B cell (primary cell): ENCODE data around the gene AGAP1. TPM values are rescaled to one million over a fixed set of nuclear protein-coding genes. Genes with fewer than 3 reads are reported as not detected.

Experiments
- ATAC-seq: fragments of 200-7000 bp; cut with Tn5 transposase; one replicate; pipeline ENCODE4 v1.10.0; 2021; ENCODE audit warnings: low read depth, mild to moderate bottlenecking, moderate number of reproducible peaks, moderate library complexity
- CTCF ChIA-PET: fragments of 350-600 bp; sonication (Branson Sonifier 250); formaldehyde crosslinking; loops from one replicate; lab custom pipeline; 2021; ENCODE audit warnings: antibody characterized with exemption, inconsistent platforms; lab: Charles Lee
- POLR2A ChIA-PET: fragments of 350-600 bp; sonication (Branson Sonifier 250); formaldehyde crosslinking; loops from one replicate; lab custom pipeline; 2021; ENCODE audit warnings: antibody characterized with exemption; lab: Charles Lee
- DNase-seq: peaks from one replicate; pipeline ENCODE4 v3.0.0; 2013
- H2AFZ ChIP-seq: 2 replicates; pipeline ENCODE4 v1.6.1; 2012; ENCODE audit warnings: mild to moderate bottlenecking, low read depth, low read length; ENCODE audit not compliant: insufficient read depth, poor library complexity, severe bottlenecking
- H3K27ac ChIP-seq, 2 donors: 1 replicate in 1 of 2; 2 replicates in 1 of 2; pipeline ENCODE4 v1.5.1; 2012 to 2013; ENCODE audit warnings: low read length in 2 of 2, mild to moderate bottlenecking in 2 of 2, moderate library complexity in 1 of 2
- H3K27me3 ChIP-seq, 4 experiments: fragments of 200-600 bp in 1 of 4; sonication (generic) in 1 of 4; replicated peaks in 1 of 4; 1 replicate in 2 of 4; 2 replicates in 2 of 4; pipeline versions ENCODE4 v1.6.1 to v1.7.0; 2013 to 2016; ENCODE audit warnings: low read length in 3 of 4, mild to moderate bottlenecking in 2 of 4, mixed read lengths in 1 of 4, moderate library complexity in 1 of 4; ENCODE audit not compliant: insufficient read depth in 4 of 4, control insufficient read depth in 3 of 4; ENCODE audit errors: control extremely low read depth in 1 of 4
- H3K36me3 ChIP-seq, 2 experiments: replicated peaks in 1 of 2; 1 replicate in 1 of 2; 2 replicates in 1 of 2; pipeline versions ENCODE4 v1.6.1 to v1.7.1; 2013; ENCODE audit warnings: low read length in 1 of 2; ENCODE audit not compliant: insufficient read depth in 2 of 2, control insufficient read depth in 1 of 2; ENCODE audit errors: control extremely low read depth in 1 of 2, extremely low read depth in 1 of 2
- H3K4me1 ChIP-seq, 2 donors: fragments of 200-600 bp in 1 of 2; sonication (generic) in 1 of 2; 1 replicate in 1 of 2; 2 replicates in 1 of 2; pipeline versions ENCODE4 v1.5.1 to v1.6.1; 2013 to 2017; ENCODE audit warnings: low read length in 2 of 2; ENCODE audit not compliant: control insufficient read depth in 2 of 2, insufficient read depth in 2 of 2
- H3K4me2 ChIP-seq: replicated peaks from 2 replicates; pipeline ENCODE3; 2012; ENCODE audit warnings: mild to moderate bottlenecking, low read depth, low read length; ENCODE audit not compliant: poor library complexity, severe bottlenecking
- H3K4me3 ChIP-seq, 5 experiments: fragments of 200-600 bp in 1 of 5; sonication (generic) in 1 of 5; 1 replicate in 3 of 5; 2 replicates in 2 of 5; pipeline versions ENCODE4 v1.5.1 to v1.7.0; 2011 to 2016; ENCODE audit warnings: low read length in 4 of 5, mild to moderate bottlenecking in 4 of 5, low read depth in 2 of 5, control low read depth in 1 of 5, moderate library complexity in 1 of 5; ENCODE audit not compliant: insufficient read depth in 1 of 5; ENCODE audit errors: control extremely low read depth in 1 of 5, extremely low read depth in 1 of 5
- H3K79me2 ChIP-seq: fragments of 200-600 bp; sonication (generic); one replicate; pipeline ENCODE4 v1.6.0; 2016; ENCODE audit warnings: low read length; ENCODE audit not compliant: control insufficient read depth, insufficient read depth
- H3K9ac ChIP-seq: fragments of 200-600 bp; sonication (generic); 2 replicates; pipeline ENCODE4 v1.6.1; 2017; ENCODE audit warnings: mild to moderate bottlenecking, low read length, moderate library complexity
- H3K9me3 ChIP-seq, 3 donors: one replicate each; pipeline versions ENCODE4 v1.6.1 to v1.7.1; 2013; ENCODE audit warnings: low read length in 2 of 3; ENCODE audit not compliant: control insufficient read depth in 2 of 3, insufficient read depth in 1 of 3; ENCODE audit errors: control extremely low read depth in 1 of 3
- H4K20me1 ChIP-seq: 2 replicates; pipeline ENCODE4 v1.6.0; 2012; ENCODE audit warnings: mild to moderate bottlenecking, low read length; ENCODE audit not compliant: insufficient read depth, control insufficient read depth, poor library complexity, severe bottlenecking
- H3K27ac Mint-ChIP-seq: one replicate; pipeline ENCODE4 v1.8.0; 2021; ENCODE audit warnings: mixed read lengths
- H3K27me3 Mint-ChIP-seq: one replicate; pipeline ENCODE4 v1.8.0; 2021; ENCODE audit warnings: mixed read lengths
- H3K4me1 Mint-ChIP-seq: one replicate; pipeline ENCODE4 v1.8.0; 2021; ENCODE audit warnings: mixed read lengths
- H3K4me3 Mint-ChIP-seq: one replicate; pipeline ENCODE4 v1.8.0; 2021; ENCODE audit warnings: mixed read lengths
- H3K9me3 Mint-ChIP-seq: one replicate; pipeline ENCODE4 v1.8.0; 2022; ENCODE audit warnings: mixed read lengths; ENCODE audit not compliant: insufficient read depth
- CTCF ChIP-seq: fragments of 200-600 bp; IDR thresholded peaks from one replicate; pipeline ENCODE4 v1.8.0; 2022; ENCODE audit warnings: antibody characterized with exemption, mild to moderate bottlenecking
- EZH2 ChIP-seq: IDR thresholded peaks from 2 replicates; pipeline ENCODE4 v1.6.1; 2012; ENCODE audit warnings: borderline replicate concordance, low read depth, mild to moderate bottlenecking, moderate library complexity, low read length; ENCODE audit not compliant: insufficient read depth, poor library complexity, severe bottlenecking
- WGBS: methylation state at CpG from one replicate; pipeline ENCODE4 v1.1.5; 2013; ENCODE audit warnings: missing lambda C conversion rate; ENCODE audit not compliant: insufficient coverage; 5-methylcytosine and 5-hydroxymethylcytosine counted together
- intact Hi-C: fragments of 100-400 bp; cut with micrococcal nuclease; formaldehyde crosslinking; loops from one replicate; pipeline ENCODE4 v1.10.0; 2022
- polyA plus RNA-seq: library from polyadenylated mRNA; depleted of rRNA; stranded (reverse); fragments of >200 nt; gene quantifications from 2 replicates; pipeline ENCODE4 v1.2.3, GENCODE V29; 2012
- total RNA-seq, 2 donors: library from RNA; stranded (reverse); fragments of 120-200 nt in 1 of 2; gene quantifications; 1 replicate in 1 of 2; 2 replicates in 1 of 2; pipeline versions ENCODE4 v1.2.3 to v1.2.4, GENCODE V29; 2013 to 2022

AGAP1 gene
- total and polyA plus RNA-seq, 2 donors (not counting 1 experiment from before 2014, with no cell fraction given), result 0.01 TPM; not detected in 1

- no peak overlapping the region for H3K27ac ChIP-seq
- DNase-seq, result no peak
- intact Hi-C loops, result no loop called here
- peaks cover 0 to 3% (median 0%) of the 10 kb centered on the region in 4 experiments for H3K27me3 ChIP-seq
- H3K9ac ChIP-seq, result no peak overlapping the region
- no peaks in the 10 kb centered on the region for H3K36me3 ChIP-seq
- TF ChIP-seq EZH2 (no peak), CTCF (no peak)
- CTCF ChIA-PET, result no interaction called here
- no peak overlapping the region for H2AFZ ChIP-seq
- no peak for ATAC-seq
- Mint-ChIP-seq H3K9me3 (no peaks in the 10 kb centered on the region), H3K4me3 (no peak overlapping the region), H3K4me1 (no peaks in the 10 kb centered on the region), H3K27ac (no peak overlapping the region), H3K27me3 (peaks cover 11% of the 10 kb centered on the region)
- POLR2A ChIA-PET, result no interaction called here
- no peaks in the 10 kb centered on the region for H3K4me1 ChIP-seq
- H3K9me3 ChIP-seq, result no peaks in the 10 kb centered on the region
- H3K4me2 ChIP-seq, result no peak overlapping the region
- no peak overlapping the region for H3K4me3 ChIP-seq
- 95% methylated on average over 13 of the region's 17 CpGs for WGBS
- H3K79me2 ChIP-seq, result no peaks in the 10 kb centered on the region
- no peaks in the 10 kb centered on the region for H4K20me1 ChIP-seq
Observed at GRCh38 chr2:235727891-235728799, 234.3 kb downstream of the AGAP1 start.

GRCh38 chr2:235728800-235729556, 235.1 kb downstream of the AGAP1 start:
- Histone ChIP-seq H4K20me1 (no peaks in the 10 kb centered on the region), H3K4me2 (no peak overlapping the region), H3K36me3 (no peaks in the 10 kb centered on the region), H3K9ac (no peak overlapping the region), H3K79me2 (no peaks in the 10 kb centered on the region), H3K4me3 (no peak overlapping the region), H3K4me1 (no peaks in the 10 kb centered on the region), H2AFZ (no peak overlapping the region), H3K27me3 (no peaks in the 10 kb centered on the region), H3K9me3 (no peaks in the 10 kb centered on the region), H3K27ac (no peak overlapping the region)
- Mint-ChIP-seq H3K27me3 (peaks cover 11% of the 10 kb centered on the region), H3K4me3 (no peak overlapping the region), H3K4me1 (no peaks in the 10 kb centered on the region), H3K27ac (no peak overlapping the region), H3K9me3 (no peaks in the 10 kb centered on the region)
- intact Hi-C loops, result no loop called here
- no peak for DNase-seq
- 75% methylated on average over 10 of the region's 12 CpGs for WGBS
- no peak for TF ChIP-seq CTCF
- no peak for TF ChIP-seq EZH2
- ChIA-PET POLR2A (no interaction called here), CTCF (no interaction called here)
- ATAC-seq, result no peak
